ENCODE results near the gene C2CD2.

DNA sequence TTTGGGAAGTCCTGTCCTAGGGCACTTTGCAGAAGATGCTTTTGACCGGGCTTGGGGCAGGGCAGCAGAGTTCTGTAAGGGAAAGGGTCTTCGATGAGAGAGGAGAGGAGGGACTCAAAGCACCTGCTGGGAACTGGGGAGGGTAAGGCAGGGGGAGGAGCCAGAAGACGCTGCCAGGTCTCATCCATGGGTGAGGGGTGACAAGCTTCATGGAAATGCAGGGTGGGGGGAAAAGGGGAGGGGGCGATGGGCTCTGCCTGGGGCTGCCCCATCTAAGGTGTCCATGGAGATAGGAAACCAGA is 20.9 kb upstream of the C2CD2 start:
- TF ChIP-seq POLR2AphosphoS5 (IDR thresholded peaks at IDR 0.05; ENCODE audit: low read depth, low read length) (no peak), POLR2A (IDR thresholded peaks at IDR 0.05; ENCODE audit: low read depth, low read length) (no peak), TAF1 (IDR thresholded peaks at IDR 0.05; ENCODE audit: low read depth, low read length) (no peak)

Measured in GM12891 (cell line).